Activated T-cell treated with anti-CD3 and anti-CD28 coated beads, Interleukin-2, amount 50 U/mL, for 4 hours (primary cell): Measurements from ENCODE around the gene HSPA1L. TPM values are rescaled to one million over a fixed set of nuclear protein-coding genes. Genes with fewer than 3 reads are reported as not detected.

Source experiments
- ATAC-seq, 2 donors: fragments of 200-7000 bp; cut with Tn5 transposase; one replicate each; pipeline ENCODE4 v1.10.0; 2021
- DNase-seq: peaks from one replicate; pipeline ENCODE4 v3.0.0-alpha.2; 2020
- H3K27me3 Mint-ChIP-seq: one replicate; pipeline ENCODE4 v1.8.0; 2021; ENCODE audit warnings: low read depth, mixed read lengths
- H3K36me3 Mint-ChIP-seq: one replicate; pipeline ENCODE4 v1.8.0; 2022; ENCODE audit warnings: mixed read lengths; ENCODE audit not compliant: insufficient read depth
- H3K4me1 Mint-ChIP-seq: one replicate; pipeline ENCODE4 v1.8.0; 2021; ENCODE audit warnings: low read depth, mixed read lengths
- H3K4me3 Mint-ChIP-seq: one replicate; pipeline ENCODE4 v1.8.0; 2021; ENCODE audit warnings: mild to moderate bottlenecking, moderate library complexity, mixed read lengths
- H3K9me3 Mint-ChIP-seq: one replicate; pipeline ENCODE4 v1.8.0; 2021; ENCODE audit warnings: mixed read lengths
- total RNA-seq, 3 donors: library from RNA; stranded (reverse); gene quantifications; one replicate each; pipeline ENCODE4 v1.2.1, GENCODE V29; 2021

Gene HSPA1L
- total RNA-seq, 3 donors from 2014 or later: 1.6 to 1.8 (median 1.7) TPM

DNA sequence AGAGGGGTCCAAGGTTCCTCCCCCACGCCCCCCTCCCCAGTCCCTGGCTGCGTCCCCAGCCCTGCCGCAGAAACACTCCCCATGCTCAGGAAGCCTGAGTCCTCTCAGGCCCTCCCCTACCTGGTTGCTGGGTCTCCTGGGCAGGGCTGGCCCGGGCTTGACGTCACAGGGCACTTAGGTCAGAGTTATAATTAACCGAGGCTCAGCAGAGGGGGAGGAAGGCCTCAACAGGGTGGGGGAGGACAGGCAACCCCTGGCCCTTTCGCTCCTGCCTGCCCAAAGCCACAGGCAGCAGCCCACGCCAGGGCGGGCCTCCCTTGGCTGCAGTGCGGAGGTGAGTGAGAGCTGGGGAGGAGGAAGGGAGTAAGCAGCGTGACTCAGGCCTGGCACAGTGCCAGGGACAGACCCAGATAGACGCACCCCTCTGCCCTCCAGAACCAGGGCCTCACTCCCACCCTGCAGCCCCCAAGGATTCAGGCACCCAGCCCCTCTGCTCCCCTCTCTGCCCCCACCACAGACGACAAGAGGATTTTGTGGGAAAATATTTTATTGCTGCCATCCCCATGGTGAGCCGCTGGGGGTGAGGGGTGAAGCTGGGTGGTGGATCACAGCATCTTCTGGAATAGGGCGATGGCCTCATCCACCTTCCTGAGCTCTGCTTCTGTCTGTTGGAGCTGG lies 38.0 kb downstream of the HSPA1L start, which contains the start of gene VWA7:
Gene VWA7 (minus strand): TSS at position 340 of the 678 bp plus-strand sequence. CDS start 549 bp downstream, outside the sequence.
- peaks cover 7% of the 10 kb centered on the region for H3K36me3 Mint-ChIP-seq
- H3K4me3 Mint-ChIP-seq: peak within 1 kb of the TSS; percentile 21
- peak; percentile 84 to 91 for ATAC-seq
- H3K27me3 Mint-ChIP-seq: no peaks in the 10 kb centered on the region
- peak; percentile 77 for DNase-seq
- H3K4me1 Mint-ChIP-seq: peaks cover 32% of the 10 kb centered on the region
- no peaks in the 10 kb centered on the region for H3K9me3 Mint-ChIP-seq

DNA sequence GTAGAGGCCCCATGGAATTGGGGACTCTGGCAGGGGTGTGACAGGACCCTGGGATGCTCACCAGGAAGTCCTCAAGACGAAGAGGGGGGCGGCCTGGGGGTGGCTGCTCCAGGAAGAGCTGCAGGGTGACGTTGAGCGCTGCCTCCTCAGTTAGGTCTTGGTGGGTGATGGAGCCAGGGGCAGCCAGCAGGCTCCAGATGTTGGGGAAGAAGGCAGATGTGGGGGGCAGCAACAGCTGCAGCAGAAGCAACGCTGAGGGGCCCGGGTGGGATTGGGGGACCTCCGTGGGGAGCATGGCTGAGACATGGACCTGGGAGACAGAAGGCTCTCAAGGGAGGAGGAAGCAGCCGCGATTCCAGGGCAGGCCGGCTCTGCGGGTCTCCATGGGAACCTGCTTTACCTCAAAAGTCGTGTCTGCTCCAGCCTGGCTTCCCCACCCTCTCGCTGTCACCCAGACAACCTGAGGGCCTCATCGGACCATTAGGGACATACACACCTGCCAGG lies 38.5 kb downstream of the HSPA1L start:
- H3K27me3 Mint-ChIP-seq: no peaks in the 10 kb centered on the region
- ATAC-seq (peak; percentile 4 to 7), DNase-seq (no peak)
- H3K4me1 Mint-ChIP-seq: peaks cover 34% of the 10 kb centered on the region
- no peaks in the 10 kb centered on the region for H3K9me3 Mint-ChIP-seq
- peak overlapping the region; percentile 21 for H3K4me3 Mint-ChIP-seq
- H3K36me3 Mint-ChIP-seq: peaks cover 7% of the 10 kb centered on the region

DNA sequence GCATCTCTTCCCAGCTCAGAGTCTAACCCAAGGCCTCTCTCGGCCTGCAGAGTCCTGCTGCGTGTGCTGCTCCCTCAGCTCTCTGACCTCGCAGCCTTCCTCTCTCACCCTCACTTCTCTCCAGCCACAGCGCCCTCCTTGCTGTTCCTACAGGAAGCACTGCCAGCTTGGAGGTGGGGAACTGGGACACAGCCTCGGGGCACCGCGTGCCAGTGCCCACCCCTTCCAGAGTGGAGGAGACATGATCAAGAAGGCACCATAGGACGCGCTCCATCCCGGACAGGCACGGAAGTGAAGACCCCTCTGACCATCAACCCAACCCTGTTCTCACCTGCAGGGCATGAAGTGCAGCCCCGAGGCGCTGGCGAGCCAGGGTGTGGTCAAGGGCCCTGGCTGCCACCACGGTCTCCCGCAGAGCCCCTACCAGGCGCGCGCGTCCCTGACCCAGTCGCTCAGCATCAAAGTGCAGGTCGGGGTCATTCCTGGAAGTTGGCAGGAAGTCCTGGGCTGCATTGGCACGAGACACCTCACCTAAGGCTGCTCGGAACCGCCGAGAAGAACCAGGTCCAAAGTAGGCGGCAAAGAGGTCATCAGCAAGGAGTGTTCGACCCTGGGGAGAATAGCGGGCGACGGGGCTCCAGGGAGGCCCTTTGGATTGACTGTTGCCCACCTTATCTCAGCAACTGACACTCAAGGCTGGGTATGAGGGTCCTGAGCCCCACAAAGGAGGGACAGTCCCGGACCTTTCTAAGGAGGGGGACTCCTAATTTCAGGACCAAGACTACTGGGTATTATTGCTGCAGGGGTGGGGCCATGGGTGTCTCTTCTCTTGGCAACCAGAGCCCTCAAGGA lies 39.2 kb downstream of the HSPA1L start:
- no peak for ATAC-seq
- Mint-ChIP-seq H3K9me3 (no peaks in the 10 kb centered on the region), H3K27me3 (no peaks in the 10 kb centered on the region), H3K36me3 (peaks cover 3% of the 10 kb centered on the region), H3K4me1 (peaks cover 40% of the 10 kb centered on the region), H3K4me3 (peak overlapping the region; percentile 24)
- no peak for DNase-seq

DNA sequence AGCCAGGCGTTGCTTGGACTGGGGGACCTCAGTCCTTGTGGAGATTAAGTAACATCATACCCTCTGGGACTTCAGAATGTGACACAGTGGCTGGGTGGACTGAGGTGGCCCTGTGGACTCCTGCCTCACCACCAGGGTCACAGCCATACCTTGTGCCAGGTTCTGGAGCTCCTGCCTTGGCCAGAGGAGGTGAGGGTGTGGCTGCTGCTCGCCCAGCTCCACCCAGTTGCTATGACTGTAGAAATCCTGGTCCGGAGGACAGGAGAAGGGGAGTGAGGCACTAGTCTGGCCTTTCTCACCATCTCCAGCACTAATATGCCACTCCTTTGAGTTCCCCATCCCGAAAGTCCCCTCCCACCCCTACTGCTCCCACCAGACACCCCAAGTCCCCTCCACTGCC lies 39.9 kb downstream of the HSPA1L start:
- ATAC-seq: no peak
- H3K4me3 Mint-ChIP-seq: no peak overlapping the region
- H3K4me1 Mint-ChIP-seq: peaks cover 40% of the 10 kb centered on the region
- no peaks in the 10 kb centered on the region for H3K9me3 Mint-ChIP-seq
- H3K36me3 Mint-ChIP-seq: peaks cover 2% of the 10 kb centered on the region
- H3K27me3 Mint-ChIP-seq: no peaks in the 10 kb centered on the region
- no peak for DNase-seq

DNA sequence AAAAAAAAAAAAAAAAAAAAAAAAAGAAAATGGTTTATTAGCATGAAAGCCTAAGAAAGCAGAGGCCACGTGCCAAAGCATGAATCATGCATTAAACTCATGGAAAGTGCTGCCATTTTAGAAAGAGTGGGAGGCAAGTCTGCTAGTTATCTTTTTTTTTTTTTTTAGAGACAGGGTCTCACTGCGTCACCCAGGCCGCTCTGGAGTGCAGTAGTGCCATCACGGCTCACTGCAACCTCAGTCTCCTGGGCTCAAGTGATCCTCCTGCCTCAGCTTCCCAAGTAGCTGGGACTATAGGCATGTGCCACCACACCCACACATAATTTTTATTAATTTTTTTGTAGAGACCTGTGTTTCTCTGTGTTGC lies 43.1 kb downstream of the HSPA1L start:
- Mint-ChIP-seq H3K9me3 (no peaks in the 10 kb centered on the region), H3K27me3 (no peaks in the 10 kb centered on the region), H3K4me1 (peaks cover 36% of the 10 kb centered on the region), H3K4me3 (no peak overlapping the region), H3K36me3 (no peaks in the 10 kb centered on the region)
- DNase-seq (peak; percentile 47), ATAC-seq (peak; percentile 34 to 38)

GRCh38 chr6:31770860-31771259 lies 44.2 kb downstream of the HSPA1L start:
- Mint-ChIP-seq H3K27me3 (no peaks in the 10 kb centered on the region), H3K4me1 (peaks cover 27% of the 10 kb centered on the region), H3K36me3 (no peaks in the 10 kb centered on the region), H3K4me3 (no peak overlapping the region), H3K9me3 (no peaks in the 10 kb centered on the region)
- no peak for ATAC-seq
- no peak for DNase-seq

DNA sequence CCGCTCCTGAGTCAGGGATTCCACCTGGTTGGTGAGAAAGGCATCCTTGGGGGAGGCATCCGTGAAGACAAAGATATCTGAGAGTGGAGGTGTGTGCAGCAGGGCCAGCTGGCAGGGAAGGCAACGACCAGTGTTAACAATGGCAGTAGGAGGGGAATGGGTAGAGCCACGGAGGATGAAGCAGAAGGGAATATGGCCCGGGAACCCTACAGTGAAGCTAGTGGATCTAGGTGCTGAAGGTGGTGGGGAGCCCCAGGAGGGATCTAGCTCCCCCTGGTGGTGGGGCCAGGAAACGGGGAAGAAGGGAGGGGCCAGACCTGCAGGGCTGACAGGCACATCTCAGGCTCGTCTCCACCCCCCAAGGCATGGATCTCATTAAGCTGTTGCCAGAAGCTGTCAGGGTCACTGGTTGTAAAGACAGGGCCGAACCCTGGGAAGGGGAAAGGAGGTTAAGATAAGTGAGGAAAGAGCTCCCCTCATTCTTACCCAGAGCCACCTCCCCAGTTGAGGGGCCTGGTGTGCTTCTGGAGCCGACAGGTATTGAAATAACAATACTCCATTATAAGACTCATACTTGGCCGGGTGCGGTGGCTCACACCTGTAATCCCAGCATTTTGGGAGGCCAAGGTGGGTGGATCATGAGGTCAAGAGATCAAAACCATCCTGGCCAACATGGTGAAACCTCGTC lies 45.3 kb downstream of the HSPA1L start:
- H3K4me1 Mint-ChIP-seq: peaks cover 22% of the 10 kb centered on the region
- no peak overlapping the region for H3K4me3 Mint-ChIP-seq
- H3K36me3 Mint-ChIP-seq: no peaks in the 10 kb centered on the region
- DNase-seq: peak; percentile 77
- ATAC-seq: peak; percentile 78 to 81
- no peaks in the 10 kb centered on the region for H3K9me3 Mint-ChIP-seq
- no peaks in the 10 kb centered on the region for H3K27me3 Mint-ChIP-seq

GRCh38 chr6:31768363-31769257 lies 46.5 kb downstream of the HSPA1L start:
- Mint-ChIP-seq H3K4me1 (peaks cover 23% of the 10 kb centered on the region), H3K36me3 (peaks cover 1% of the 10 kb centered on the region), H3K27me3 (no peaks in the 10 kb centered on the region), H3K4me3 (no peak overlapping the region), H3K9me3 (no peaks in the 10 kb centered on the region)
- ATAC-seq: no peak
- no peak for DNase-seq

DNA sequence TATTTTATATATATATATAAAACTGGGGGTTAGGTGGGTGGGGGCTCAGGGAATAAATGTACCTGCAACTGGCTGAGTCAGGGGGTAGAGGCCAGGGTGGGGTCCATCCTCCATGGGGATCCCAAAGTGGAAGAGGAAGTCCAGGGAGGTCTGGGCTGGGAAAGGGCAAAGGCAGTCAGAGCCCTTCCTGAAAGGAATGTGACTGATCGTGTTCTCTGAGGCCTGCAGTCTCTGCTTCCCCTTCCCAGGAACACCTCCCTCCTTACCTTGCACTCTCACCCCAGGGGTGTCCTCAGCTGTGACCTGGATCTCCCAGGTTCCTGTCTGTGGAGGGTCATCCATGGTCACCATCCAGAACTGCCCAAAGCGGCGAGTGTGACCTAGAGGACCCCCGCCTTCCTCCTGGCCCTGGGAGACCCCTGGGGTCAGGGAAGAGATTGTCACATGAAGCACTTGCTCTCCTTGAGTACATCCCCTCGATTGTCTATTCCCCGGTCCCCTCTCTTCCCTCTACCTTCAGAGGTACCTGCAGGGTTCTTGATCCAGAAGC lies 47.9 kb downstream of the HSPA1L start:
- Mint-ChIP-seq H3K4me1 (peaks cover 17% of the 10 kb centered on the region), H3K27me3 (no peaks in the 10 kb centered on the region), H3K4me3 (no peak overlapping the region), H3K9me3 (no peaks in the 10 kb centered on the region), H3K36me3 (peaks cover 8% of the 10 kb centered on the region)
- no peak for DNase-seq
- ATAC-seq: no peak

DNA sequence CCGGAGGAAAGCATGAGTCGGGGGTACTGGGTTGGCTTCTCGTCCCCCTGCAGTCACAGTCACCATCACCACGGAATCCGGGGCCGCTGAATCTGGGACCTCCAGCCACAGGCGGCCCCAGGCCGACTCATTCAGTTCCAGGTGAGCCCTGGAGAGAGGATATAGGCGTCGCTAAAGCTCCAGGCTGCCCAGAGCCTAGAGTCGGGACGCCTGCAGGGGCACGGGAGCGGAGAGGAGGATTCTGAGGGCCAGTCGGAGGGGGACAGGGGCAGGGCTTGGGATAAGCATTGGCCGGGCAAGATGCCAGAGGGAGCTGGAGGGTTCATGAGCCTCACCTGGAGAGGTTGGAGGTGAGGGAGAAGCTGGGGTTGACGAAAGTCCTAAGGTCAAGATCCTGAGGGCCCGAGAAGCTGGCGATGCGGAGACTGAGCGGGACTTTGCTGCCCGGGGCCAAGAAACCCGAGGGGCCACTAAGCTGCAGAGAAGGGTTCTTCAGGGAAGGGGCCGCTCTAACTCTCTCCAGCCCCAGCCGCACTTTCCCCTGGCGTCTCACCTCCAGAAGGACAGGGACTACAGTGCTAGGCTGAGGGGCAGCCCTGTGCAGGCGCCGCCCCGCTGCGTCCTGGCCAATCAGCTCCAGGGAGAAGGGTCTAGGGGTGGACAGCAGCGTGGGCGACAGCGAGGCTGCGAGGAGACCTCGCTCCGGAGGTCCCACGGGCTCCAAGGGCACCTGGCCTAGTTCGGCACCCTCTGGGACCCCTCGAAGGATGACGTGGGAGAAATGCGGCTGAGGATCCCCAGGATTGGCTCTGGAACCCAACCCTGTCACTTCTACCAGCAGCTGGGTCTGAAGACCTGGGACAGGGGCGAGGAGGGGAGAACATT lies 48.9 kb downstream of the HSPA1L start:
- Mint-ChIP-seq H3K4me3 (no peak overlapping the region), H3K4me1 (peaks cover 12% of the 10 kb centered on the region), H3K27me3 (no peaks in the 10 kb centered on the region), H3K9me3 (no peaks in the 10 kb centered on the region), H3K36me3 (peaks cover 13% of the 10 kb centered on the region)
- DNase-seq (no peak), ATAC-seq (no peak)

DNA sequence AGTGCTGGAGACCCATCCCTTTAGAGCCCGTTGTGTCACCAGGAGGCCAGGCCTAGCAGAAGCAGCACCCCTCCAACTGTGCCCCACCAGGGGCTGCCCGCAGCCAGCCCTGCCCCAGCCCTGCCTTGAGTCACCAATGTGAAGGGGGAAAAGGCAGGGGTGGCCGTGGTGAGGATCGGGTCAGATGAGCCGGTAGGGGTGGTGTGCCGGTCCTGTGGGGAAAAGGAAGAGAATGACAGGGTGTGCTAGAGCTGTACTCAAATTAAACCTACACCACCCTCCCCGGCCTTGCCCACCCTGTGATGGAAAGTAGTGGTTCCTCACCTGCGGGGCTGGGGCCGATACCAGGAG lies 49.5 kb downstream of the HSPA1L start:
- DNase-seq: no peak
- H3K27me3 Mint-ChIP-seq: no peaks in the 10 kb centered on the region
- H3K9me3 Mint-ChIP-seq: no peaks in the 10 kb centered on the region
- no peak overlapping the region for H3K4me3 Mint-ChIP-seq
- H3K4me1 Mint-ChIP-seq: peaks cover 9% of the 10 kb centered on the region
- peaks cover 15% of the 10 kb centered on the region for H3K36me3 Mint-ChIP-seq
- ATAC-seq: no peak

DNA sequence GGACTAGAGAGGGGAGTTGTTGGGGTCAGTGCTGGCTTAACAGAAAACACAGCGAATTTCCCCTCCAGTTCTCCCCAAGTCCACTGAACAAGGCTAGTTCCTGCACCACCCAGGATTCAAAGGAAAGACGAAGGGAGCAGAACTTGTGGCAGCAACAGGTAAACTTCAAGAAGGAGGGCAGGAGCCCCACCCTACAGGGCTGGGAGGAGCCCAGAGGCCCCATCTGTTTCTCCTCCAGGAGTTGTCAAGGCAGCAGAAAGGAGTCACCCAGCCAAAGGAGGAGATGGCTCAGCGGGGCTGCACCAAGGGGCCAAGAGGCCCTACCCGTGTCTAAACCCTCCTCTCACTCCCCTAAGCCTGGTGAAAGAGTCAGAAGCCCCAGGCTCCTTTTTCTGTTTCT lies 50.9 kb downstream of the HSPA1L start:
- no peak for ATAC-seq
- peaks cover 20% of the 10 kb centered on the region for H3K36me3 Mint-ChIP-seq
- peaks cover 2% of the 10 kb centered on the region for H3K4me1 Mint-ChIP-seq

DNA sequence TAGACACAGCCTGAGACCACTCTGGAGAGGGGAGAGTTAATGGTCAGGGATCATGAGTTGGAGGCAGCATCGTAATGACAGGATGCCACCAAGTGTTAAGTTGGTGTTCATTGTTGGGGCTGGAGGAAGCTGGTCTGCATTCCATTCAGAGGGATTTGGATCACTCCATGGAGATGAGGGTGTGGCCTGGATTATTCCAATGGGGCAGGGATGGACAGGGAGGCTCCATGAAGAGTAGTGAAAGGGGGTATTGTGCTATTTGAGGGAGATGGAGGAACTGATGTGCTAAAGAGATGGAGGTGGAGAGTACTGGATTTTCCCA lies 51.5 kb downstream of the HSPA1L start:
- no peak overlapping the region for H3K4me3 Mint-ChIP-seq
- peaks cover 2% of the 10 kb centered on the region for H3K4me1 Mint-ChIP-seq
- DNase-seq: no peak
- H3K36me3 Mint-ChIP-seq: peaks cover 22% of the 10 kb centered on the region
- H3K9me3 Mint-ChIP-seq: no peaks in the 10 kb centered on the region
- no peak for ATAC-seq
- no peaks in the 10 kb centered on the region for H3K27me3 Mint-ChIP-seq

More for the DNA sequence above, 50.9 kb downstream of the HSPA1L start:
- Mint-ChIP-seq H3K27me3 (no peaks in the 10 kb centered on the region), H3K9me3 (no peaks in the 10 kb centered on the region), H3K4me3 (no peak overlapping the region)
- DNase-seq: no peak
